Hippocampal formation (tissue), 2 donors: ENCODE measurements around the gene GRIA1.

Experiments
- DNase-seq, 2 donors: peaks; one replicate each; lab custom pipeline; 2025; lab: John Stamatoyannopoulos, UW

Gene GRIA1

GRCh38 chr5:153490118-153491037 is at the start of gene GRIA1:
Gene GRIA1 (plus strand): TSS chr5:153490670.
- DNase-seq: peak; percentile 17 to 26

GRCh38 chr5:153445875-153446579 is 44.4 kb upstream of the GRIA1 start:
- no peak for DNase-seq

- DNase-seq: peak in 1 of 2 donors; percentile 30
Observed at GRCh38 chr5:153447534-153447933, 42.9 kb upstream of the GRIA1 start.

- no peak for DNase-seq
Observed at GRCh38 chr5:153456354-153456753, 34.1 kb upstream of the GRIA1 start.

GRCh38 chr5:153456993-153457392 is 33.5 kb upstream of the GRIA1 start:
- no peak for DNase-seq

GRCh38 chr5:153458268-153458667 is 32.2 kb upstream of the GRIA1 start:
- no peak for DNase-seq

GRCh38 chr5:153459051-153459743 is 31.3 kb upstream of the GRIA1 start:
- DNase-seq: no peak

GRCh38 chr5:153460421-153460820 is 30.0 kb upstream of the GRIA1 start:
- no peak for DNase-seq

GRCh38 chr5:153461341-153461740 is 29.1 kb upstream of the GRIA1 start:
- DNase-seq: no peak

- DNase-seq: no peak
Observed at GRCh38 chr5:153463806-153464205, 26.7 kb upstream of the GRIA1 start.

- DNase-seq: no peak
Observed at GRCh38 chr5:153467546-153467945, 22.9 kb upstream of the GRIA1 start.

GRCh38 chr5:153469423-153469822 is 21.0 kb upstream of the GRIA1 start:
- no peak for DNase-seq

- DNase-seq: no peak
Observed at GRCh38 chr5:153470736-153471135, 19.7 kb upstream of the GRIA1 start.

GRCh38 chr5:153476767-153477166 is 13.7 kb upstream of the GRIA1 start:
- no peak for DNase-seq

GRCh38 chr5:153480401-153480800 is 10.1 kb upstream of the GRIA1 start:
- DNase-seq: no peak

- no peak for DNase-seq
Observed at GRCh38 chr5:153483482-153483881, 7.0 kb upstream of the GRIA1 start.

GRCh38 chr5:153485641-153486040 is 4.8 kb upstream of the GRIA1 start:
- DNase-seq: no peak

- no peak for DNase-seq
Observed at GRCh38 chr5:153486771-153487170, 3.7 kb upstream of the GRIA1 start.

- no peak for DNase-seq
Observed at GRCh38 chr5:153489611-153490010, 859 bp upstream of the GRIA1 start.

GRCh38 chr5:153491038-153491744 is 721 bp downstream of the GRIA1 start:
- DNase-seq: no peak

GRCh38 chr5:153491856-153492255 is 1.4 kb downstream of the GRIA1 start:
- no peak for DNase-seq

GRCh38 chr5:153496835-153497234 is 6.4 kb downstream of the GRIA1 start:
- DNase-seq: no peak
